K562 (cell line): Measurements from ENCODE around the gene METTL2A. TPM values are rescaled to one million over a fixed set of nuclear protein-coding genes. Genes with fewer than 3 reads are reported as not detected.
"Not testable (repeated sequence)": the region's sequence is repeated elsewhere in the genome, so short reads cannot be mapped to it uniquely, and the experiment has no call there.

Experiments
- ATF7 ChIP-seq: fragments of 450-650 bp; IDR thresholded peaks from 2 replicates; pipeline ENCODE4 v1.7.1; 2014; ENCODE audit warnings: mild to moderate bottlenecking, moderate library complexity
- BRD9 ChIP-seq: fragments of 450-650 bp; IDR thresholded peaks from 2 replicates; pipeline ENCODE4 v1.6.1; 2018; ENCODE audit warnings: low read depth; ENCODE audit not compliant: partially characterized antibody
- DMBX1 ChIP-seq: fragments of 250-450 bp; sonication (Bioruptor Pico); IDR thresholded peaks from 2 replicates; pipeline ENCODE4 v1.8.0; 2022; ENCODE audit warnings: inconsistent platforms, mild to moderate bottlenecking, moderate library complexity, borderline replicate concordance
- E2F3 ChIP-seq: fragments of 250-450 bp; sonication (Bioruptor Pico); IDR thresholded peaks from 2 replicates; pipeline ENCODE4 v1.4.0; 2020; ENCODE audit warnings: mild to moderate bottlenecking
- EP300 ChIP-seq: IDR thresholded peaks from 2 replicates; pipeline ENCODE4 v1.6.1; 2012; ENCODE audit warnings: low read length, improper control_type of control experiment
- EP400 ChIP-seq: fragments of 450-650 bp; IDR thresholded peaks from 2 replicates; pipeline ENCODE4 v1.6.1; 2017; ENCODE audit warnings: antibody characterized with exemption, mild to moderate bottlenecking, moderate library complexity
- ETV5 ChIP-seq: sonication (generic); formaldehyde crosslinking; IDR thresholded peaks from 2 replicates; pipeline ENCODE4 v1.4.0; 2020; ENCODE audit warnings: low read depth, mild to moderate bottlenecking, missing genetic modification reagents
- KLF1 ChIP-seq: fragments of 450-650 bp; IDR thresholded peaks from 2 replicates; pipeline ENCODE4 v1.6.1; 2016; ENCODE audit warnings: missing genetic modification characterization, missing compliant biosample characterization
- RNF2 ChIP-seq: sonication (generic); IDR thresholded peaks from 2 replicates; pipeline ENCODE4 v1.6.1; 2016
- TARDBP ChIP-seq: fragments of 450-650 bp; IDR thresholded peaks from 2 replicates; pipeline ENCODE4 v1.6.1; 2016
- TBP ChIP-seq: optimal IDR thresholded peaks from 2 replicates; pipeline ENCODE3; 2011; ENCODE audit warnings: low read depth, low read length, improper control_type of control experiment
- TOE1 ChIP-seq, 2 experiments: fragments of 450-650 bp in 1 of 2; sonication (generic) in 1 of 2; formaldehyde crosslinking in 1 of 2; IDR thresholded peaks; 2 replicates each; pipeline versions ENCODE4 v1.7.1 to v1.8.0; 2016 to 2022; ENCODE audit warnings: borderline replicate concordance in 2 of 2, mild to moderate bottlenecking in 2 of 2, antibody characterized with exemption in 1 of 2, inconsistent platforms in 1 of 2, low read depth in 1 of 2, missing genetic modification reagents in 1 of 2, moderate library complexity in 1 of 2
- polyA plus RNA-seq, 8 experiments: library from polyadenylated mRNA; depleted of rRNA in 4 of 8; stranded (reverse) in 5 of 8; unstranded in 3 of 8; fragments of >200 nt; fragmentation: Nextera tagmentation in 2 of 8; fragmentation: Illumina TruSeq in 1 of 8; extraction: Ambion mirVana in 2 of 8; extraction: Trizol in 1 of 8; gene quantifications; 2 replicates each; pipeline versions ENCODE4 v1.2.1 to v1.2.3, GENCODE V29; 2011 to 2014; ENCODE audit warnings: inconsistent platforms in 1 of 8, missing spikeins in 1 of 8
- total RNA-seq, 7 experiments: library from RNA; depleted of rRNA in 6 of 7; stranded (reverse); fragments of >200 nt in 6 of 7; fragmentation: Illumina TruSeq in 2 of 7; extraction: Trizol in 2 of 7; gene quantifications; 2 replicates each; pipeline versions ENCODE4 v1.2.1 to v1.2.3, GENCODE V29; 2011 to 2021; ENCODE audit warnings: low replicate concordance in 1 of 7
- TF ChIP-seq, protein P1 (sequence below): fragments of 450-650 bp; IDR thresholded peaks from 2 replicates; pipeline ENCODE4 v1.7.1; 2018; ENCODE audit warnings: mild to moderate bottlenecking, low read depth; ENCODE audit not compliant: partially characterized antibody
- TF ChIP-seq, protein P2 (sequence below): sonication (generic); formaldehyde crosslinking; IDR thresholded peaks from 2 replicates; pipeline ENCODE4 v1.8.1; 2023; ENCODE audit warnings: mild to moderate bottlenecking, missing genetic modification reagents
- TF ChIP-seq, protein P3 (sequence below): sonication (generic); formaldehyde crosslinking; IDR thresholded peaks from 2 replicates; pipeline ENCODE4 v1.9.0; 2022; ENCODE audit warnings: mild to moderate bottlenecking, missing genetic modification reagents

The METTL2A gene
- total and polyA plus RNA-seq, 9 of the 15 experiments (the other 6 are each of a cell fraction or from before 2014, with no cell fraction given), result 21.0 to 52.5 (median 33.2) TPM

DNA sequence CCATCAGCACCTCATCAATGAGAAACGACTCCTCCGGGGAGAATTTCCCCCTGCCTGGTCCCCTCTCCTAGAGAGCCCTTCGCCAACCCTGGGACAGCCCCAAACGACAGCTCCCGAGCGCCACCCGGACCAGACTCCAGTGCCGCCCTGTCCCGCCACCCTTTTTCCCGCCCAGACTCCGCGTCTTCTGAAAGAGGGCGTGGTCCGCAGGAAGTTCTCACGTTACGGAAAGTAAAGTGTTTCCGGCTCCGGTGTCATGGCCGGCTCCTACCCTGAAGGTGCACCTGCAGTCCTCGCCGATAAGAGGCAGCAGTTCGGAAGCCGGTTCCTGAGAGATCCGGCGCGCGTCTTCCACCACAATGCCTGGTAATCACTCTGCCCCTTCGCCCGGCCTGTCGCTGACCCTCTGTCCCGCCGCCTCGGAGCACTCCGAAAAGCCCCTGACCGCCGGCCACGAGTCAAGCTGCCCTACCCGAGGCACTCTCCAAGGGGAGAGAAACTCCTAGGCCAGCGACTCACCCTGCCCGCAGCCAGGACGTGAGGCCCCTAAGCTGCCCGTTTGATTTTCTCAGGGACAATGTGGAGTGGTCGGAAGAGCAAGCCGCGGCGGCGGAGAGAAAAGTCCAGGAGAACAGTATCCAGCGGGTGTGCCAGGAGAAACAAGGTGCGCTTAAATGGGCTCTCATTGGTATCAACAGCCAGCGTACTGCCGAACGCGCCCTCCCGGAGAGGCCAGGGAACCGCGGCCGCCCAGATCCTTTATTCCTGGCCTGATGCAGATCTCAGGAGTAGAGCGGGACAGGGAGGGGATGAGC lies at the start of gene METTL2A (continued):
- peak; percentile 43; the same call in 1 of the 2 replicates for TF ChIP-seq TOE1 (IDR thresholded peaks at IDR 0.05; ENCODE audit: borderline replicate concordance)
- TF ChIP-seq TOE1 (CRISPR knock-in tag; IDR thresholded peaks at IDR 0.05; ENCODE audit: borderline replicate concordance, low read depth), result not testable (repeated sequence)
- TF ChIP-seq EP400, result peak; percentile 87
- peak; percentile 56 for TF ChIP-seq DMBX1
- TF ChIP-seq TBP, result peak; percentile 42
- TF ChIP-seq, protein P1, sequence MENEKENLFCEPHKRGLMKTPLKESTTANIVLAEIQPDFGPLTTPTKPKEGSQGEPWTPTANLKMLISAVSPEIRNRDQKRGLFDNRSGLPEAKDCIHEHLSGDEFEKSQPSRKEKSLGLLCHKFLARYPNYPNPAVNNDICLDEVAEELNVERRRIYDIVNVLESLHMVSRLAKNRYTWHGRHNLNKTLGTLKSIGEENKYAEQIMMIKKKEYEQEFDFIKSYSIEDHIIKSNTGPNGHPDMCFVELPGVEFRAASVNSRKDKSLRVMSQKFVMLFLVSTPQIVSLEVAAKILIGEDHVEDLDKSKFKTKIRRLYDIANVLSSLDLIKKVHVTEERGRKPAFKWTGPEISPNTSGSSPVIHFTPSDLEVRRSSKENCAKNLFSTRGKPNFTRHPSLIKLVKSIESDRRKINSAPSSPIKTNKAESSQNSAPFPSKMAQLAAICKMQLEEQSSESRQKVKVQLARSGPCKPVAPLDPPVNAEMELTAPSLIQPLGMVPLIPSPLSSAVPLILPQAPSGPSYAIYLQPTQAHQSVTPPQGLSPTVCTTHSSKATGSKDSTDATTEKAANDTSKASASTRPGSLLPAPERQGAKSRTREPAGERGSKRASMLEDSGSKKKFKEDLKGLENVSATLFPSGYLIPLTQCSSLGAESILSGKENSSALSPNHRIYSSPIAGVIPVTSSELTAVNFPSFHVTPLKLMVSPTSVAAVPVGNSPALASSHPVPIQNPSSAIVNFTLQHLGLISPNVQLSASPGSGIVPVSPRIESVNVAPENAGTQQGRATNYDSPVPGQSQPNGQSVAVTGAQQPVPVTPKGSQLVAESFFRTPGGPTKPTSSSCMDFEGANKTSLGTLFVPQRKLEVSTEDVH, result peak; percentile 98
- peak; percentile 96 for TF ChIP-seq KLF1 (tag)
- TF ChIP-seq BRD9, result peak; percentile 59
- TF ChIP-seq, protein P2, sequence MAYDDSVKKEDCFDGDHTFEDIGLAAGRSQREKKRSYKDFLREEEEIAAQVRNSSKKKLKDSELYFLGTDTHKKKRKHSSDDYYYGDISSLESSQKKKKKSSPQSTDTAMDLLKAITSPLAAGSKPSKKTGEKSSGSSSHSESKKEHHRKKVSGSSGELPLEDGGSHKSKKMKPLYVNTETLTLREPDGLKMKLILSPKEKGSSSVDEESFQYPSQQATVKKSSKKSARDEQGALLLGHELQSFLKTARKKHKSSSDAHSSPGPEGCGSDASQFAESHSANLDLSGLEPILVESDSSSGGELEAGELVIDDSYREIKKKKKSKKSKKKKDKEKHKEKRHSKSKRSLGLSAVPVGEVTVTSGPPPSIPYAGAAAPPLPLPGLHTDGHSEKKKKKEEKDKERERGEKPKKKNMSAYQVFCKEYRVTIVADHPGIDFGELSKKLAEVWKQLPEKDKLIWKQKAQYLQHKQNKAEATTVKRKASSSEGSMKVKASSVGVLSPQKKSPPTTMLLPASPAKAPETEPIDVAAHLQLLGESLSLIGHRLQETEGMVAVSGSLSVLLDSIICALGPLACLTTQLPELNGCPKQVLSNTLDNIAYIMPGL, result peak; percentile 92; the same call in 1 of the 2 replicates
- TF ChIP-seq EP300, result peak; percentile 36
- TF ChIP-seq TARDBP, result 0 out of 2 replicates have a peak, but pooled peaks have one; percentile 44
- peak; percentile 97 for TF ChIP-seq E2F3
- peak; percentile 21; the same call in 1 of the 2 replicates for TF ChIP-seq RNF2
- peak; percentile 81 for TF ChIP-seq ETV5 (CRISPR knock-in tag)
- TF ChIP-seq, protein P3, sequence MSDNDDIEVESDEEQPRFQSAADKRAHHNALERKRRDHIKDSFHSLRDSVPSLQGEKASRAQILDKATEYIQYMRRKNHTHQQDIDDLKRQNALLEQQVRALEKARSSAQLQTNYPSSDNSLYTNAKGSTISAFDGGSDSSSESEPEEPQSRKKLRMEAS (CRISPR knock-in tag), result peak; percentile 78
- TF ChIP-seq ATF7, result peak; percentile 66
